Adipose tissue (tissue), 3 donors: ENCODE results near the gene C11orf97. TPM values are rescaled to one million over a fixed set of nuclear protein-coding genes. Genes with fewer than 3 reads are reported as not detected.
"Not testable (repeated sequence)": the region's sequence is repeated elsewhere in the genome, so short reads cannot be mapped to it uniquely, and the experiment has no call there.

Experiments used
- H3K27ac ChIP-seq: one replicate; pipeline ENCODE4 v1.5.1; 2013; ENCODE audit warnings: low read depth, low read length
- WGBS, 3 donors: extraction: QIAGEN DNeasy Blood & Tissue Kit; methylation state at CpG; one replicate each; pipeline ENCODE4 v1.1.7; 2013; 5-methylcytosine and 5-hydroxymethylcytosine counted together
- polyA plus RNA-seq, 3 donors: library from polyadenylated mRNA; stranded (reverse); fragments of 200-250 nt; gene quantifications; one replicate each; pipeline ENCODE4 v1.2.3, GENCODE V29; 2013
- donor health status: healthy with polysubstance abuse.
- donor health status: Bipolar disorder and iron deficiency.
- donor health status: healthy.

Gene C11orf97
- polyA plus RNA-seq, 3 donors: not detected

DNA sequence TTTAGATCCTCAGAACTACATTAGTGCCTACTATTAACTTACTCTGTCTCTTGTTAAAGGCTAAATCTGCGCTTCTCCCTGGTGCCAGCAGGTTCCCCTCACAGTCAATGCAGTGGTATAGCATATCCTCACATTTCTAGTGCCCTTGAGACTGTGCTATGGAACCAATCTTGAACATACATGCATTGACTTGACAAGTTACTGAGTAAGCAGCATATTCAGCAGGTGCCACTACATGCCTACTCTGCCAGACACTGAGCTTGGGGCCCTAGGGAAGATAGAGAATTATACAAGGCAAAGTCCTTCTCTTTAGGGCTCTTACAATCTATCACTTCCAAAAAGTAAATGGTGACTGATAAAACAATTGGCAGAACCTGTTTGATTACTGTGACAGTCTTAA, 34.6 kb downstream of the C11orf97 start:
- H3K27ac ChIP-seq: no peak overlapping the region
- WGBS, 3 donors: 42 to 80% (median 73%) methylated on average over 1 of the region's 1 CpG

DNA sequence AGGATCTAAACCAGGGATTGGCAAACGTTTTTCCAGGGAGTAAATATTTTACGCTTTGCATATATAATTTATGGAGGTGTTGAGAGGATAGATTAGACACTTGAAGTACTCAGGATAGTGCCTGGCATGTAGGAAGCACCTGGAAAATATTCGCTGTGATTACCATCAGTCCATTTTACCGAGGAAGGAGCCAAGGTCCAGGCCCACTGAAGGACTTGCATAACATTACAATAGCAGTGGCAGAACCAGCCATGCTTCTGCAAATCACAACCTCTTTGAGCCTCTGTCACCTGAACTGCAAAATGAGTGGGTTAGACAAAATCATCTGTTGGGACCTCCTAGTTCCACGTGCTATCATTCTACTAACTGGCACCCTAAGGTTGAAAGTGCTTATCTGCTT, 36.9 kb downstream of the C11orf97 start:
- no peak overlapping the region for H3K27ac ChIP-seq
- 50 to 57% (median 53%) methylated on average over 5 of the region's 5 CpGs for WGBS, 3 donors

DNA sequence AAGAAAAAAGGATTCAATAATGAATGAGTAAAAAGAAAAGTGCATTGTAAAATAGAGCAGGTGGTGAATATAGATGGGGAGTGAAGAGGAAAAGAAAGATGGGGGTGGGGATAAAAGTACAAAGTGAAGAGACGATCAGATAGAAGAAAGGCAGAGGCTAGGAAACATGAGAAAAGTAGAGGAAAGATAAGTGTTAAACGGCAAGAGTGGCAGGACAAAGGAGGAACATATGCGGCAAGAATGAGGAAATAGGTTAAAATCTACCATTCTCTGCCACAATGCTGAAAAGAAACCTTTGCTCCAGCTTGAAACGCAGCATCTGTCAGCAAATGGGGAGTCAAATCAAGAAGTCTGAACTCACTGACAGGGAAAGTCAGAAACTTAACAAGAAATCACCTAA, 38.3 kb downstream of the C11orf97 start:
- 43 to 48% (median 46%) methylated on average over 4 of the region's 4 CpGs for WGBS, 3 donors

GRCh38 chr11:94553938-94554337, 41.7 kb downstream of the C11orf97 start:
- 45 to 94% (median 94%) methylated on average over 1 of the region's 1 CpG for WGBS, 3 donors
- no peak overlapping the region for H3K27ac ChIP-seq

More for the DNA sequence above, 38.3 kb downstream of the C11orf97 start:
- H3K27ac ChIP-seq: no peak overlapping the region

GRCh38 chr11:94555752-94556329, 43.6 kb downstream of the C11orf97 start:
- WGBS, 3 donors: 88 to 91% (median 89%) methylated on average over 8 of the region's 8 CpGs
- not testable (repeated sequence) for H3K27ac ChIP-seq

DNA sequence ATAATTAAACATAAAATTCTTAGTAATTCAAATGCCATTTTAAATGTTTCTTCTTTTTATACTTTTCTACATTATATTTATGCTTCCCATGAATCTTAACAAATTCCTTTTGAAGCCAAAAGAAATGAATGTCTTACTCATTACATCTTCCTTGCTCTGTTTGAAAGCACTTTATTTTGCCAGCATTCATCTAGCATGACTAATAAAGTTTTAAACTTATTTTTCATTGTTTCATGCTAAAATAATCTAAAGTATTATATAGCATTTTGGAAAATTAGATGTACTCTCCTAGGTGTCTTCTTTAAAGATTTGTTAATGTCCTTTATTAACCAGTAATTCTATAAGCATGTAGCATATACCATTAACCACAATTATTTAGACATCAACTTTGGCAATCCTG, 45.2 kb downstream of the C11orf97 start:
- H3K27ac ChIP-seq: no peak overlapping the region

DNA sequence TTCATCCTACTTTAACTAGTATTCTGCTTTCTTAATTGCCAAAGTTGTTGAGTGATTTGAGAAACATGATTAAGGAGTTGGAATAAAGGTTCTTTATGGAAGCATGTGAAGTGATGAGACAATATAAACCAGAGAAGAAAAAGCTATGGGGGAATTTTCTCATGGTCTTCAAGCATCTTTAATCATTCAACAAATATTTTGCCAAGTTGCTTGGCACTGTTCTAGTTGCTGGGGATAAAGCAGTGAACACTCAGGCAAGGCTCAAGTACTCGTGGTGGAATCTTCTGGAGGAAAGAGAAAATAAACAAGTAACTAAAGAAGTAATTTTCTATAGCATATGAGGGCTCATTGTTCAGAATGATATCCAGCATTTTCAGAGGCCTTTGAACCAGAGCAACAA, 45.7 kb downstream of the C11orf97 start:
- no peak overlapping the region for H3K27ac ChIP-seq
- WGBS, 3 donors: 29 to 64% (median 59%) methylated on average over 1 of the region's 1 CpG

DNA sequence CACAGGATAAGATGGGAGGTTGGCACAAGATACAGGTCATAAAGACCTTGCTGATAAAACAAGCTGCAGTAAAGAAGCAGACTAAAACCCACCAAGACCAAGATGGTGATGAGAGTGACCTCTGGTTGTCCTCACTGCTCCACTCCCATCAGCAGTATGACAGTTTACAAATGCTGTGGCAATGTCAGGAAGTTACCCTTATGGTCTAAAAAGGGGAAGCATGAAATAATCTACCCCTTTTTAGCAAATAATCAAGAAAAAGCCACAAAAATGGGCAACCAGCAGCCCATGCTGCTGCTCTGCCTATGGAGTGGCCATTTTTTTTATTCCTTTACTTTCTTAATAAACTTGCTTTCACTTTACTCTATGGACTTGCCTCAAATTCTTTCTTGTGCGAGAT, 46.2 kb downstream of the C11orf97 start:
- WGBS, 3 donors: 85 to 100% (median 96%) methylated on average over 1 of the region's 1 CpG
- H3K27ac ChIP-seq: no peak overlapping the region

DNA sequence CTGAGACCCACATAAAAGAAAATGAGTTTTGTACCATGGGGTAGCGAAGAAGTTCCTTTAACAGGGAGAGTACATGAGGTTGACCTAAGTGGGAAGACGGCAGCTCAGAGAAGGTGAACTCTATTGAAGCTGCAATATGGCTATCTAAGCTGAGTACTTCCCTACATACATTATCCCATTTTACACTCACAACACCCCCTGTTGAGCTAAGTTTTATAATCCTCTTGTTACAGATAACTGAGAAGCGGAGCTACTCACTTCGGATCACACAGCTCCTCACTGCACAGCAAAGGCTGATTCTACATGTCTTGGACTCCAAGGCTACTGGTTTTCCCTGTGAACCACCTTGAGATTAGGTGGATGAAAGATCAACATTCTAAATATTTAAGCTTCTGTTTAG, 46.7 kb downstream of the C11orf97 start:
- 92 to 97% (median 94%) methylated on average over 4 of the region's 4 CpGs for WGBS, 3 donors
- no peak overlapping the region for H3K27ac ChIP-seq

- WGBS, 3 donors: 80 to 92% (median 84%) methylated on average over 2 of the region's 2 CpGs
- no peak overlapping the region for H3K27ac ChIP-seq
Measured at GRCh38 chr11:94559361-94559760, 47.1 kb downstream of the C11orf97 start.

GRCh38 chr11:94560834-94561233, 48.6 kb downstream of the C11orf97 start:
- WGBS, 3 donors: 93 to 94% (median 93%) methylated on average over 3 of the region's 3 CpGs
- no peak overlapping the region for H3K27ac ChIP-seq

DNA sequence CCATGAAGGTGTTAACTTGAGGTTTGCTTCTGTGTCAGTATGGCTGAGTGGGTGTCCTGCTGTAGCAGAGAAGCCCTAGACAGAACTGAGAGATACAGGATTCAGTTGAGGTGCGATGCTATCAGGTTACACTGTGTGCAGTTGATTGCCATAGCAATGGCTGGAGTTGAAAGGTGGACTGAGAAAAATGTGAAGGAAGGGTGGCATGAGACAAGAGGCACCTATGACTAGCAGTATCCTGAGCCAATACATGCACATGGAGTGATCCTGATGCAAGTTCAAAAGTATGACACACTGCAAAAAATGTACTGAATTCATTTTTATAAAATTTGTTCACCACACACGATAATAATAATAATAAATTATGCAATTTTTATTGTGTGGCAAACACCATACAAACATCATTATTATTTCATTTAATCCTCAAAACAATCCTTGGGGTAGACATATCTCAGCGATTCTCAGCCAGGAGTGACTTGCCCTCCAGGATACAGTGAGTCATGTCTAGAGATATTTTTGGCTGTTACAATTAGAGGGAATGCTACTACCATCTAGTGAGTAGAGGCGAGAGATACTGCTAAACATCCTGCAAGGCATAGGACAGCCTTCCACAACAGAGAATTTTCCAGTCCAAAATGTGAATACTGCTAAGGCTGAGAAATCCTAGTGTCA, 51.1 kb downstream of the C11orf97 start:
- WGBS, 3 donors: 58 to 83% (median 66%) methylated on average over 4 of the region's 4 CpGs
- H3K27ac ChIP-seq: no peak overlapping the region

DNA sequence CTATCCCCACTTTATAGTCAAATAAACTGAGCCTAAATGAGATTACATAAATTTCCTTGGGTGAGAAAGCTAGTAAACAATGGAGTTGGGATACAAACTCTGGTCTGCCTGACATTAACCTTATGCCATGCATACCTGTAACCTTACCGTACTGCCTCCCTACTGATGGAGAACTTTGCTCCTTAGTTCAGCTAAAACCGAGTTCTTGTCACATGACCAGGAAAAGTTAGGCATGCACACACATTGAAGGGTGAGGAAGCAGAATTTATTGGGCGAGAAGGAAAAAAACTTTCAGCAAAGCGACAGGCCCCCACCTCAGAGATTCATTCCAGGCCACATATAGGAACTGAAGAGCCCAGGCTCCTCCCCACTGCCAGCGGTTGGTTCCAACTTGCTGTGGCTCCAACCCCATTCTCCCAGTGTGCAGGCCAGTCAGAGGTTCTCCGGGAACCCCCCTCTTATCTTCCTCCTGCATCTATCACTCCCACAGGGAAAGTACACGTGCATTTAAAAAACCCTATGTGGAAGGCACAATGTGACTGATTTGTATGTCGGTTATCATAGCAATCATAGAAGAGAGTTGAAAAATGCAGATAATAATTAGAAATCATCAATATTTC, 51.7 kb downstream of the C11orf97 start:
- WGBS, 3 donors: 70 to 77% (median 74%) methylated on average over 8 of the region's 8 CpGs
- no peak overlapping the region for H3K27ac ChIP-seq

DNA sequence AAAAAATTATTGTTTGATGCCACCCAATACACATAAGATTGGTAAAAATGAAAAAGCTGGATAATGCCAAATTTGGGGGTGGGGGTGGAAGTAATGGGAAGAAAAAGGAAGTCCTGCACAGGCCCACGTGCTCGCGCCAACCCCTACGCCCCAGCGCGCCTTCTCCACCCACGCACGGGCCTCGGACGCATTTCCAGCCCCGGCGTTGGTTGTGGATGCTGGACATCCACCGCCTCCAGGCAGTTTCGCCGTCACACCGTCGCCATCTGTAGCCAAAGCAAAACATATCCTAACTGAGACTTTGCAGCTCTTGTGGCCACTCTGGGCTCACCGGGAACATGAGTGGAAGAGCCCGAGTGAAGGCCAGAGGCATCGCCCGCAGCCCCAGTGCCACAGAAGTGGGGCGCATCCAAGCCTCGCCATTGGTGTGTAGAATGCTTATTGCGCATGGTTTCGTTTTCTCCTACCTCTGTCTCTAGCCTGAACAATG, 55.0 kb downstream of the C11orf97 start, which contains the start of gene PIWIL4:
PIWIL4 (plus strand) TSS at position 188 of the 490 bp plus-strand sequence; CDS start at position 339, 151 bp downstream.
- H3K27ac ChIP-seq: no peak within 1 kb of the TSS
- WGBS, 3 donors: 93 to 96% (median 95%) methylated on average over 25 of the region's 25 CpGs

GRCh38 chr11:94568200-94568599, 55.9 kb downstream of the C11orf97 start:
- H3K27ac ChIP-seq: no peak overlapping the region
- WGBS, 3 donors: 95 to 97% (median 97%) methylated on average over 5 of the region's 5 CpGs

GRCh38 chr11:94568717-94569116, 56.5 kb downstream of the C11orf97 start:
- H3K27ac ChIP-seq: no peak overlapping the region
- 73 to 93% (median 79%) methylated on average over 4 of the region's 4 CpGs for WGBS, 3 donors

- WGBS, 3 donors: 34 to 91% (median 59%) methylated on average over 2 of the region's 2 CpGs
- not testable (repeated sequence) for H3K27ac ChIP-seq
Measured at GRCh38 chr11:94572975-94573374, 60.7 kb downstream of the C11orf97 start.

- 46 to 89% (median 57%) methylated on average over 13 of the region's 13 CpGs for WGBS, 3 donors
Measured at GRCh38 chr11:94574193-94574961, 62.1 kb downstream of the C11orf97 start.

GRCh38 chr11:94576306-94576705, 64.0 kb downstream of the C11orf97 start:
- no peak overlapping the region for H3K27ac ChIP-seq
- WGBS, 3 donors: 76 to 95% (median 81%) methylated on average over 5 of the region's 5 CpGs

More at GRCh38 chr11:94574193-94574961, 62.1 kb downstream of the C11orf97 start:
- no peak overlapping the region for H3K27ac ChIP-seq
